Measurements from ENCODE around the gene MAP4K5.

Gene MAP4K5

GRCh38 chr14:50524060-50524459 is 8.3 kb downstream of the MAP4K5 start:
- no peak overlapping the region for H3K4me3 ChIP-seq (ENCODE audit: low read depth, low read length)
- TF ChIP-seq POLR2A (IDR thresholded peaks at IDR 0.05; ENCODE audit: extremely low read depth, insufficient read length) (no peak), CTCF (IDR thresholded peaks at IDR 0.05; ENCODE audit: low read depth, low read length) (no peak), MAX (IDR thresholded peaks at IDR 0.05; ENCODE audit: low read depth, low read length) (no peak), MYC (IDR thresholded peaks at IDR 0.05; ENCODE audit: low read depth, low read length) (no peak)
- no peak for DNase-seq (ENCODE audit: low read depth)

GRCh38 chr14:50523271-50524041 is 8.9 kb downstream of the MAP4K5 start:
- no peak overlapping the region for H3K4me3 ChIP-seq (ENCODE audit: low read depth, low read length)
- DNase-seq (ENCODE audit: low read depth): no peak
- TF ChIP-seq MYC (IDR thresholded peaks at IDR 0.05; ENCODE audit: low read depth, low read length) (no peak), MAX (IDR thresholded peaks at IDR 0.05; ENCODE audit: low read depth, low read length) (no peak), POLR2A (IDR thresholded peaks at IDR 0.05; ENCODE audit: extremely low read depth, insufficient read length) (no peak), CTCF (IDR thresholded peaks at IDR 0.05; ENCODE audit: low read depth, low read length) (no peak)

GRCh38 chr14:50521912-50522341 is 10.4 kb downstream of the MAP4K5 start:
- no peak for TF ChIP-seq CTCF (IDR thresholded peaks at IDR 0.05; ENCODE audit: low read depth, low read length)
- no peak for TF ChIP-seq POLR2A (IDR thresholded peaks at IDR 0.05; ENCODE audit: extremely low read depth, insufficient read length)
- no peak for TF ChIP-seq MYC (IDR thresholded peaks at IDR 0.05; ENCODE audit: low read depth, low read length)
- TF ChIP-seq MAX (IDR thresholded peaks at IDR 0.05; ENCODE audit: low read depth, low read length): no peak
- no peak overlapping the region for H3K4me3 ChIP-seq (ENCODE audit: low read depth, low read length)
- DNase-seq (ENCODE audit: low read depth): no peak

- H3K4me3 ChIP-seq (ENCODE audit: low read depth, low read length): no peak overlapping the region
- no peak for DNase-seq (ENCODE audit: low read depth)
- TF ChIP-seq CTCF (IDR thresholded peaks at IDR 0.05; ENCODE audit: low read depth, low read length): no peak
- no peak for TF ChIP-seq MAX (IDR thresholded peaks at IDR 0.05; ENCODE audit: low read depth, low read length)
- no peak for TF ChIP-seq POLR2A (IDR thresholded peaks at IDR 0.05; ENCODE audit: extremely low read depth, insufficient read length)
Measured at GRCh38 chr14:50520947-50521815, 11.2 kb downstream of the MAP4K5 start.

DNA sequence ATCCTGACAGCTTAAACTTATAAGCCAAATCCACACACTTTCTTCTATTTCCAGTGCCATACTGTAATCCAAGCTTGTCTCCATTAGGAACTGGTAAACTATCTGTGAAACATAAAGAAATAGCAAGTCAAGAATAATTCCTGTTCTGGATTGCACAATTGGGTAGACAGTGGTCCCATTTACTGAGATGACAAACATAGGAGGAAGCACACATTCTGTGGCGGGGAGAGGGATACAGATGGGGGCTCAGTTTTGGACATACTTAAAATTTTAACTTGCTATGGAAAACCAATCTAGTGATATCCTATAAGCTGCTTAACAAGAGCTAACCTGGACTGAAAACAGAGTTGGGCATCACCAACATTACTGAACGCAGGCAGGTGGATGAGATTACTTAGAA is 16.3 kb downstream of the MAP4K5 start:
- no peak overlapping the region for H3K4me3 ChIP-seq (ENCODE audit: low read depth, low read length)
- no peak for DNase-seq (ENCODE audit: low read depth)
- TF ChIP-seq MYC (IDR thresholded peaks at IDR 0.05; ENCODE audit: low read depth, low read length): no peak
- no peak for TF ChIP-seq CTCF (IDR thresholded peaks at IDR 0.05; ENCODE audit: low read depth, low read length)
- TF ChIP-seq POLR2A (IDR thresholded peaks at IDR 0.05; ENCODE audit: extremely low read depth, insufficient read length): no peak
- TF ChIP-seq MAX (IDR thresholded peaks at IDR 0.05; ENCODE audit: low read depth, low read length): no peak

All from NB4 (cell line).